HG03378 (cell line): Measurements from ENCODE around the gene DUSP10.

Experiments used
- ATAC-seq: cut with Tn5 transposase; IDR thresholded peaks from one replicate; pipeline ENCODE4 v1.9.1; 2021; ENCODE audit warnings: mild to moderate bottlenecking, moderate library complexity; ENCODE audit not compliant: unreplicated experiment

DUSP10 gene

GRCh38 chr1:221741703-221742554 is at the start of gene DUSP10:
Gene DUSP10, minus strand, starts transcription at chr1:221742089. Its CDS starts 2,345 bp downstream, at chr1:221739744.
- ATAC-seq, result peak; percentile 87

- ATAC-seq, result no peak
Measured at GRCh38 chr1:221788466-221788865, 46.6 kb upstream of the DUSP10 start.

DNA sequence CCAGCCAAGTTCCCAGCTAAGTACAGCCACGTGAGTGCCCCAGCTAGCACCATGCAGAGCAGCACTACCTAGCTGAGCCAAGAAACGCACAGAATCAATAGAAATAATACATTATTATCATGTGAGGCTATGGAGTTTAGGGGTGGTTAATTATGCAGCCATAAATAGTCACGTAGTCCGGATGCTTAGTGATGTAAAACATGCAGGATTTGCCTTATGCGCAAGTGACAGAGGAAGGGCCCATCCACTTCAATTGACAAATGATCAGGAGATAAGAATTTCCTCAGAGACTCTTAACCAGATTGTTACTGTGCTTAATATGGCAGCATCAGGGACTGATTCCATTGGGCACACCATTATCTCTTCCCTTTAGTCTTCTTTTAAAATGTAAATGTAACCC is 44.8 kb upstream of the DUSP10 start:
- ATAC-seq, result no peak

DNA sequence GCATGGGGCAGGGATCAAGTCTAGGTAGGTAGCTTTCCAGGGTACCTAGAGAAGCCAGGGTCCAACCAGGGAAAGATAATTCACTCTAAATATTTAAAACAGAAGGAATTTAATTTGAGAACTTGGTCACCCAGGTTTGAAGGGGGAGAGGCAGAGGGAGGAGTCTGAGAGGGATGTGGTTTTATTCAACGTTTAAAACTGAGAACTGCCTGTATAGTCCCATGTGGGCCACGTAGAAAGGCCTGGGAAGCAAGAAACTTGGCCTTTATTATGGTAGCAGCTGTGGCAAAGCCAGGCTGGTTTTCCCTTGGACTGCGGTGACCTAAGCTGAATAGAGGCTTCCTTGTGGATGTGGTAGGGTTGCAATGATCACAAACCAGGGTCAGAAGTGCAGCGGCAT is 42.0 kb upstream of the DUSP10 start:
- no peak for ATAC-seq

DNA sequence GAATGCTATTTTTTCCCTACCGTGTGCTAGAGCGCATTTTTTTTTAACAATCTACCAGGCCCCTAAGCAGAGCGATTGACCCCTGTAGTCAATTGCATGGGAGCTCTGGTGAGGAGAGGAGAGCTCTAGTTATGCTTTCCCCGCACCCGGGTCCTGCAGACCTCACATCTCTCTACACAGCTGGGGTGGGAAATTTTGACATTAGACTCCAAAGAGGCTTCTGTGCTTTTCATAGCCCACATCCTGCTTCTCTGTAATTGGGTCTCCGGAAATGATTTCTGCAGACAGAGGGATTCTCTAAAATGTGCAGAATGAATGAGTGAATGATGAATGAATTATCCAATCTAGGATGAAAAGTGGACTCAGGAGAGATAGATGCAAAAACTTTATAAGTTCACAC is 41.5 kb upstream of the DUSP10 start:
- no peak for ATAC-seq

DNA sequence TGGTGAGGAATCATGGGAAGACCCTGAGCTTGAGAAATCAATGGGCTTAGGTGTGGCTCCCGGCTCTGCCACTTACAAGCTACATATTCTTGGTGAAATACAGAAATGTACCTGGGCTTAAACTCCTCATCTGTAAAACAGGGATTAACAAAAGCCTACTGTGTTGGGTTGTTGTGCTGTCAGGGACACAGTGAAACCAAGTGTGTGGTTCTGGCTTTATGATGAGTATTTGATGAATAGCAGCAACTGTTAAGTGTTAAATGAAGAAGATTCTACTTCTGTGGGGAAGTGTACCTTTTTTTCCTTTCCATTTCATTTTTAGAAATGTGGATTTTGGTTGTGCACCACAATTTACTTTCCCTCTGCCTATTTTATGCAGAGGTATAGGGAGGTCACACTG is 41.1 kb upstream of the DUSP10 start:
- no peak for ATAC-seq

DNA sequence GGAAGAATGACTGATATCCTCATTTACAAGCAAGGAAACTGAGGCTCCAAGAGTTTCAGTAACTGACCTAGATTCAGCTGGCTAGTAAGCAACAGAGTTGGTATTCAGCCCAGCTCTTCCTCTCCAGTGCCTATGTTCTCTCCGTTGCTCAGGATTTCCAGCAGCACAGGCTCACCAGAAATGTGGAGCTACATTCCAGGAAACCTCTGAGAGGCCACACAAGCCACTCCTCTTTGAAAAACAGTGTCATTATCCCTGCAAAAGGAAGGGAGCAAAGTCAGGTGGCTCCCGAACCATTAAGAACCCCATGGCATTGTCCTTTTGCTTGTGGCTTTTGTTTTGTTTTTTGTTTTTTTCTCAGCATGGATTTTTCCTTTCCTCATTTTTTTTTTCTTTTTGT is 40.6 kb upstream of the DUSP10 start:
- no peak for ATAC-seq

GRCh38 chr1:221781102-221781755 is 39.3 kb upstream of the DUSP10 start:
- no peak for ATAC-seq

GRCh38 chr1:221780175-221780574 is 38.3 kb upstream of the DUSP10 start:
- ATAC-seq, result no peak

DNA sequence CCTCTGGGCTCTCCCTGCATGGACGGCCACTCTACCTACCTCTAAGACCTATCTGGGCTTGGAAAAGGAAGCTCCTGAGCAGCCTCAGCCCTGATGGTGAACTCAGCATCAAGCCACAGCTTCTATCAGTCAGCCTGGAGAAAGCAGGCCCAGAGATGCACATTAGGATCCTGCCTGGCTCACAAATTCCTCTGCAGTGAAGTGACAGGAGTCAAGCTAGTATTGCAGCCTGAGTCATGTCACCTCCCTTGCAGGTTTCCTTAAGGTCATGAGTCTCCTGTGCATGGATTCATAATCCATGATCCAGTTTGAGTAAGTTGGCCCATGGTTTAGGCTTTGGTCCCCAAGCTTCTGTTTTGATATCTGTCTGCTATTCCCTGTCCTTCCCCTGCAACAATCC is 37.9 kb upstream of the DUSP10 start:
- no peak for ATAC-seq

DNA sequence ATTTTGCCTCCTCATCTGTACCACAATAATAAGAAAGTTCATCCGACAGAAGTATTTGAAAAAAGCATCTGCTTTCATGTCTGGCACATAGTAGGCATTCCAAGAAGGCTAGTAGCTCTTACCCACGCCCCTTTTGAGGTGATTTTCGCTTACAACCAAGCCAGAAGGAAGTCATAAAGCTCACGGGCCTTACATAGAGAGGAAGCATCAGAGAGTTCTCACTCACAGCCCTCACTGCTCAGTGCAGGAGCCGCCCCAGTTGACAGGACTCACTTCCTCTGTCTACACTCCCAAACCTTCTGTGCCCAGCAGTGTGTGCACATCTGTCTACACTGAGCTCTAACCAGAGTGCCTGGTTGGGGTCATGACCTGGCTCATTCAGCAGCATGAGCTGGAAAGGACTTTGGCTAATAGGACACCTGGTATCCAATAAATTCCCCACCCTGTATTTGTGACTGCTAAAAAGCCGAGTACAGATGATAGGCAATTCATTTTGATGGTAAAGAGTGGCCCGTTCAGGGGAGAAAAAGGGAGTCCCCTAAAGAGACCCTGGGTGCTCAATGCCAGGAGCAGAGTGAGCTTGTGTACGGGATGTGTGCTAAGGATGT is 36.8 kb upstream of the DUSP10 start:
- peak; percentile 30 for ATAC-seq

GRCh38 chr1:221778125-221778524 is 36.2 kb upstream of the DUSP10 start:
- ATAC-seq, result peak; percentile 20

DNA sequence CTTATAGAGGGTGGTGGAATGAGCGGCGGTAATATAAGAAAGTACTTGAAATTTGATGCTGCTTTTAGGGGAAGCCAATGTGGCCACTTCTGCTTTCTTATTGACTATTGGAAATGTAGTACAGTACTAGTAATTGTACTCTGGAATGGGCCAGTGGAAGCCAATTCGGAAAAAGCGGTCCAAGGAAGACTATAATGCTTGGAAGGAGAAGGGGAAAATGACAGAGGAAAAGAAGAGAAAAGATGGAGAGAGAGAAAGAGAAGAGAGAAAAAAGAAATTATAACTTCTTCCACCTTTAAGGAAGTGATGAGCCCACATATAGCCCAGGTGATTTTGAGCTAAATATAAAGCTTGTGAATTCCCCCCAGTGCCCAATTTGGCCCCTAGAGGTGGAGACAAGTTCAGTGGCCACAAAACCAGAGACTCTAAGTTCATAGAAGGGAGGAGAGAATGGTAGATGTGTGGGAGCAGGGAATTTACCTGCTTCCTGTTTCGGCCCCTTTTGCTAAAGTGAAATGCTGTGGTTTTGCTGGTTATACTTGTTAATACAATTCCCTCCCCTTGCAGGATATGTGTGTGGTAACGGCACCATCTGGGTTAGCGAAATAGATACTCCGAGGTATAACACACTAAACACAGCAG is 35.7 kb upstream of the DUSP10 start:
- ATAC-seq, result peak; percentile 70

- ATAC-seq, result peak; percentile 29
Measured at GRCh38 chr1:221776495-221777301, 34.8 kb upstream of the DUSP10 start.

GRCh38 chr1:221775206-221775605 is 33.3 kb upstream of the DUSP10 start:
- no peak for ATAC-seq

GRCh38 chr1:221774054-221774842 is 32.4 kb upstream of the DUSP10 start:
- no peak for ATAC-seq

GRCh38 chr1:221773383-221773782 is 31.5 kb upstream of the DUSP10 start:
- no peak for ATAC-seq

DNA sequence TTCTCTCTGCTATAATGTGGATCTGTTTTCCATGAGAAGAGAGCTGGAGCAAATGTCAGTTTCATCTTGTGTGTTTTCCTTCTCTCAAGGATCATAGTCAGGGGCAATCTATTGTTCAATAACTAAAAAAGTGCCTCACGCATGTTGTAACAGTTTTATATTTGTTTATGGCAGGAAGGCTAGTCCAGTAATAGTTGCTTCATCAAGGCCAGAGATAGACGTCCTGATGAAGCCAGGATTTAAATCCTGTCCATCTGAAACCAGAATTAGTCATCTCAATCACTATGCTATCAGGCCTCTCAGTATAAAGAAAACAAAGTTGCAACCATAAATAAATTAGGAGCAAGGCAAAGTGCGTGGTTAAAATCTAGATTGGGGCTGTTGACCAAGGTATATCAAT is 30.2 kb upstream of the DUSP10 start:
- ATAC-seq, result no peak

GRCh38 chr1:221768444-221769066 is 26.7 kb upstream of the DUSP10 start:
- no peak for ATAC-seq
